K562 (cell line): ENCODE data around the gene EIF4E1B. TPM values are rescaled to one million over a fixed set of nuclear protein-coding genes. Genes with fewer than 3 reads are reported as not detected.

Experiments used
- ATAC-seq: fragments of 200-7000 bp; cut with Tn5 transposase; 3 replicates; pipeline ENCODE4 v1.9.1; 2020; ENCODE audit warnings: moderate library complexity
- BruUV-seq: library from RNA; stranded (reverse); fragments of 400-500 nt; replicated peaks from 2 replicates; lab custom pipeline; 2021; lab: Mats Ljungman, UMichigan
- CTCF ChIA-PET: fragments of 300-600 bp; formaldehyde crosslinking; extraction: SDS; loops from one replicate; lab custom pipeline; 2021; ENCODE audit warnings: low intra/inter-chr PET ratio; lab: Yijun Ruan, JAX
- POLR2A ChIA-PET: fragments of 300-600, 350-650 bp; sonication (Branson Sonifier 250); formaldehyde crosslinking; extraction: SDS; loops from one replicate; lab custom pipeline; 2021; ENCODE audit warnings: antibody characterized with exemption, inconsistent platforms; lab: Yijun Ruan, JAX
- DNase-seq, 4 experiments: peaks; one replicate each; pipeline versions ENCODE4 v3.0.0 to v3.0.0-alpha.2; 2011 to 2018; ENCODE audit warnings: low spot score in 3 of 4, mixed read lengths in 3 of 4; ENCODE audit errors: extremely low read depth in 1 of 4
- FAIRE-seq: peaks from 2 replicates; lab custom pipeline; 2011; peaks lifted over from hg19 to GRCh38; lab: Jason Lieb, UNC
- H2AFZ ChIP-seq: 2 replicates; pipeline ENCODE4 v1.6.0; 2011; ENCODE audit warnings: low read depth, low read length, control low read depth, inconsistent platforms
- H3K27ac ChIP-seq: fragments of 200-600 bp; 3 replicates; pipeline ENCODE4 v1.8.0; 2011; ENCODE audit warnings: low read depth, mild to moderate bottlenecking, control low read depth, inconsistent platforms, low read length, moderate library complexity, mixed read lengths; ENCODE audit errors: extremely low read depth
- H3K27me3 ChIP-seq, 2 experiments: fragments of 300-600 bp in 1 of 2; 2 replicates in 1 of 2; 3 replicates in 1 of 2; pipeline versions ENCODE4 v1.6.0 to v1.8.0; 2011; ENCODE audit warnings: inconsistent platforms in 2 of 2, low read length in 2 of 2, mild to moderate bottlenecking in 1 of 2, mixed read lengths in 1 of 2, moderate library complexity in 1 of 2; ENCODE audit not compliant: control insufficient read depth in 2 of 2, insufficient read depth in 2 of 2
- H3K36me3 ChIP-seq: fragments of 300-600 bp; 3 replicates; pipeline ENCODE4 v1.8.0; 2011; ENCODE audit warnings: mild to moderate bottlenecking, low read length, inconsistent platforms; ENCODE audit not compliant: control insufficient read depth, insufficient read depth
- H3K4me1 ChIP-seq, 2 experiments: fragments of 200-600 bp in 1 of 2; replicated peaks in 1 of 2; 2 replicates in 1 of 2; 3 replicates in 1 of 2; pipeline versions ENCODE4 v1.5.1 to v1.8.0; 2011; ENCODE audit warnings: inconsistent platforms in 2 of 2, low read length in 2 of 2, mild to moderate bottlenecking in 1 of 2, mixed read lengths in 1 of 2, moderate library complexity in 1 of 2; ENCODE audit not compliant: control insufficient read depth in 2 of 2, insufficient read depth in 2 of 2
- H3K4me2 ChIP-seq: 2 replicates; pipeline ENCODE4 v1.6.1; 2011; ENCODE audit warnings: low read length, control low read depth, inconsistent platforms, mixed read lengths; ENCODE audit not compliant: insufficient read depth
- H3K4me3 ChIP-seq: fragments of 200-600 bp; sonication (generic), shearing (Covaris generic); 2 replicates; pipeline ENCODE4 v1.5.1; 2016; ENCODE audit warnings: control low read depth, inconsistent platforms
- H3K79me2 ChIP-seq: fragments of 200-600 bp; 3 replicates; pipeline ENCODE4 v1.8.0; 2011; ENCODE audit warnings: low read length, inconsistent platforms; ENCODE audit not compliant: control insufficient read depth, insufficient read depth
- H3K9ac ChIP-seq, 2 experiments: 2 replicates each; pipeline versions ENCODE4 v1.6.0 to v1.6.1; 2011; ENCODE audit warnings: low read depth in 2 of 2, low read length in 2 of 2, control low read depth in 1 of 2, inconsistent platforms in 1 of 2, mild to moderate bottlenecking in 1 of 2, mixed read lengths in 1 of 2; ENCODE audit not compliant: insufficient read depth in 1 of 2
- H3K9me1 ChIP-seq: one replicate; pipeline ENCODE4 v1.6.0; 2011; ENCODE audit warnings: inconsistent platforms, mild to moderate bottlenecking, low read length, moderate library complexity; ENCODE audit not compliant: control insufficient read depth, insufficient read depth
- H3K9me3 ChIP-seq: replicated peaks from 2 replicates; pipeline ENCODE4 v1.5.1; 2011; ENCODE audit warnings: low read depth, low read length, inconsistent platforms; ENCODE audit not compliant: control insufficient read depth, insufficient read depth
- H4K20me1 ChIP-seq: replicated peaks from 2 replicates; pipeline ENCODE4 v1.6.1; 2011; ENCODE audit warnings: low read length, inconsistent platforms, mixed read lengths; ENCODE audit not compliant: control insufficient read depth, insufficient read depth
- AFF1 ChIP-seq, 2 experiments: fragments of 450-650 bp; IDR thresholded peaks; 2 replicates each; pipeline ENCODE4 v1.6.1; 2018; ENCODE audit warnings: mild to moderate bottlenecking in 2 of 2, low read depth in 1 of 2; ENCODE audit not compliant: partially characterized antibody in 2 of 2
- BRCA1 ChIP-seq, 2 experiments: fragments of 450-650 bp in 1 of 2; sonication (generic) in 1 of 2; formaldehyde crosslinking in 1 of 2; IDR thresholded peaks; 2 replicates each; pipeline versions ENCODE4 v1.5.0 to v1.6.1; 2017 to 2020; ENCODE audit warnings: mild to moderate bottlenecking in 1 of 2, missing genetic modification reagents in 1 of 2
- CCAR2 ChIP-seq: fragments of 200-400 bp; formaldehyde crosslinking; IDR thresholded peaks from 2 replicates; pipeline ENCODE4 v1.6.1; 2017; ENCODE audit warnings: mild to moderate bottlenecking, low read depth, low read length
- EWSR1 ChIP-seq: fragments of 450-650 bp; IDR thresholded peaks from 2 replicates; pipeline ENCODE4 v1.6.1; 2018; ENCODE audit warnings: borderline replicate concordance, mild to moderate bottlenecking, low read depth, moderate library complexity; ENCODE audit not compliant: partially characterized antibody
- NR2F6 ChIP-seq: fragments of 450-650 bp; formaldehyde crosslinking; IDR thresholded peaks from 2 replicates; pipeline ENCODE4 v1.4.0; 2020; ENCODE audit warnings: mild to moderate bottlenecking
- SMARCA5 ChIP-seq: fragments of 450-650 bp; IDR thresholded peaks from 2 replicates; pipeline ENCODE4 v1.6.1; 2016
- ZNF668 ChIP-seq: fragments of 250-450 bp; sonication (Bioruptor Pico); IDR thresholded peaks from 2 replicates; pipeline ENCODE4 v1.8.0; 2022; ENCODE audit warnings: mild to moderate bottlenecking, inconsistent platforms
- WGBS: fragments of 100-300 bp; shearing (Covaris generic); methylation state at CpG from one replicate; pipeline ENCODE4 v1.1.6; 2016; ENCODE audit warnings: low coverage, mixed read lengths; ENCODE audit not compliant: insufficient coverage; ENCODE audit errors: missing lambda C conversion rate; 5-methylcytosine and 5-hydroxymethylcytosine counted together
- in situ Hi-C: fragments of 300-500 bp; cut with MboI; formaldehyde crosslinking; loops from 4 replicates; pipeline ENCODE4 v1.15.0; 2018; ENCODE audit warnings: inconsistent platforms, mixed read lengths
- intact Hi-C: fragments of 100-400 bp; cut with micrococcal nuclease; formaldehyde crosslinking; loops from 2 replicates; pipeline ENCODE4 v1.14.2; 2022
- polyA plus RNA-seq, 8 experiments: library from polyadenylated mRNA; depleted of rRNA in 4 of 8; stranded (reverse) in 5 of 8; unstranded in 3 of 8; fragments of >200 nt; fragmentation: Nextera tagmentation in 2 of 8; fragmentation: Illumina TruSeq in 1 of 8; extraction: Ambion mirVana in 2 of 8; extraction: Trizol in 1 of 8; gene quantifications; 2 replicates each; pipeline versions ENCODE4 v1.2.1 to v1.2.3, GENCODE V29; 2011 to 2014; ENCODE audit warnings: inconsistent platforms in 1 of 8, missing spikeins in 1 of 8
- total RNA-seq, 7 experiments: library from RNA; depleted of rRNA in 6 of 7; stranded (reverse); fragments of >200 nt in 6 of 7; fragmentation: Illumina TruSeq in 2 of 7; extraction: Trizol in 2 of 7; gene quantifications; 2 replicates each; pipeline versions ENCODE4 v1.2.1 to v1.2.3, GENCODE V29; 2011 to 2021; ENCODE audit warnings: low replicate concordance in 1 of 7
- TF ChIP-seq, protein P1 (sequence below): IDR thresholded peaks from 2 replicates; pipeline ENCODE4 v1.6.1; 2016; ENCODE audit warnings: missing genetic modification characterization, missing compliant biosample characterization
- TF ChIP-seq, protein P2 (sequence below): sonication (generic); formaldehyde crosslinking; IDR thresholded peaks from 2 replicates; pipeline ENCODE4 v1.8.1; 2023; ENCODE audit warnings: mild to moderate bottlenecking, missing genetic modification reagents
- TF ChIP-seq, protein P3 (sequence below): sonication (generic); formaldehyde crosslinking; IDR thresholded peaks from 2 replicates; pipeline ENCODE4 v1.8.1; 2023; ENCODE audit warnings: mild to moderate bottlenecking, missing genetic modification reagents

The EIF4E1B gene
- total and polyA plus RNA-seq, 9 of the 15 experiments (the other 6 are each of a cell fraction or from before 2014, with no cell fraction given): not detected

- intact Hi-C loops: no loop called here
- H3K36me3 ChIP-seq: peaks cover 3% of the 10 kb centered on the region; the same call in 2 of the 3 replicates
- H2AFZ ChIP-seq: no peak overlapping the region
- FAIRE-seq (no peak), ATAC-seq (no peak), DNase-seq (no peak)
- peaks cover 0 to 6% of the 10 kb centered on the region in 2 experiments; a peak in 1 of 5 replicates for H3K27me3 ChIP-seq
- CTCF ChIA-PET: no interaction called here
- H3K27ac ChIP-seq: no peak overlapping the region
- 72% methylated on average over 4 of the region's 4 CpGs for WGBS
- in situ Hi-C loops: no loop called here
- H4K20me1 ChIP-seq: peaks cover 34% of the 10 kb centered on the region
- H3K4me1 ChIP-seq: peaks cover 23 to 30% of the 10 kb centered on the region in 2 experiments; a peak in 4 of 5 replicates
- H3K4me3 ChIP-seq: no peak overlapping the region
- no peaks in the 10 kb centered on the region for H3K9me3 ChIP-seq
- POLR2A ChIA-PET: interaction anchor here (0.6 to 0.9 kb wide), 3 partner anchors 12 to 45 kb away, joined by 3 to 4 read pairs (median 3); no protein-coding TSS in a partner anchor
- H3K4me2 ChIP-seq: no peak overlapping the region
- H3K9me1 ChIP-seq: peaks cover 9% of the 10 kb centered on the region
- H3K9ac ChIP-seq: peak overlapping the region in 1 of 2 experiments; percentile 90; a peak in 1 of 4 replicates
- peaks cover 2% of the 10 kb centered on the region; the same call in 1 of the 3 replicates for H3K79me2 ChIP-seq
- TSS peak; percentile 50 for BruUV-seq
- TF ChIP-seq, protein P1, sequence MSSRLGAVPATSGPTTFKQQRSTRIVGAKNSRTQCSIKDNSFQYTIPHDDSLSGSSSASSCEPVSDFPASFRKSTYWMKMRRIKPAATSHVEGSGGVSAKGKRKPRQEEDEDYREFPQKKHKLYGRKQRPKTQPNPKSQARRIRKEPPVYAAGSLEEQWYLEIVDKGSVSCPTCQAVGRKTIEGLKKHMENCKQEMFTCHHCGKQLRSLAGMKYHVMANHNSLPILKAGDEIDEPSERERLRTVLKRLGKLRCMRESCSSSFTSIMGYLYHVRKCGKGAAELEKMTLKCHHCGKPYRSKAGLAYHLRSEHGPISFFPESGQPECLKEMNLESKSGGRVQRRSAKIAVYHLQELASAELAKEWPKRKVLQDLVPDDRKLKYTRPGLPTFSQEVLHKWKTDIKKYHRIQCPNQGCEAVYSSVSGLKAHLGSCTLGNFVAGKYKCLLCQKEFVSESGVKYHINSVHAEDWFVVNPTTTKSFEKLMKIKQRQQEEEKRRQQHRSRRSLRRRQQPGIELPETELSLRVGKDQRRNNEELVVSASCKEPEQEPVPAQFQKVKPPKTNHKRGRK (tag): no peak
- no peak for TF ChIP-seq NR2F6 (CRISPR knock-in tag)
- TF ChIP-seq EWSR1: no peak
- no peak for TF ChIP-seq SMARCA5
- TF ChIP-seq AFF1 (IDR thresholded peaks at IDR 0.05; ENCODE audit: low read depth in 1 of 2, partially characterized antibody in 2 of 2): no peak
- TF ChIP-seq, protein P2, sequence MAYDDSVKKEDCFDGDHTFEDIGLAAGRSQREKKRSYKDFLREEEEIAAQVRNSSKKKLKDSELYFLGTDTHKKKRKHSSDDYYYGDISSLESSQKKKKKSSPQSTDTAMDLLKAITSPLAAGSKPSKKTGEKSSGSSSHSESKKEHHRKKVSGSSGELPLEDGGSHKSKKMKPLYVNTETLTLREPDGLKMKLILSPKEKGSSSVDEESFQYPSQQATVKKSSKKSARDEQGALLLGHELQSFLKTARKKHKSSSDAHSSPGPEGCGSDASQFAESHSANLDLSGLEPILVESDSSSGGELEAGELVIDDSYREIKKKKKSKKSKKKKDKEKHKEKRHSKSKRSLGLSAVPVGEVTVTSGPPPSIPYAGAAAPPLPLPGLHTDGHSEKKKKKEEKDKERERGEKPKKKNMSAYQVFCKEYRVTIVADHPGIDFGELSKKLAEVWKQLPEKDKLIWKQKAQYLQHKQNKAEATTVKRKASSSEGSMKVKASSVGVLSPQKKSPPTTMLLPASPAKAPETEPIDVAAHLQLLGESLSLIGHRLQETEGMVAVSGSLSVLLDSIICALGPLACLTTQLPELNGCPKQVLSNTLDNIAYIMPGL (CRISPR knock-in tag): no peak
- no peak for TF ChIP-seq CCAR2
- TF ChIP-seq ZNF668: no peak
- TF ChIP-seq, protein P3, sequence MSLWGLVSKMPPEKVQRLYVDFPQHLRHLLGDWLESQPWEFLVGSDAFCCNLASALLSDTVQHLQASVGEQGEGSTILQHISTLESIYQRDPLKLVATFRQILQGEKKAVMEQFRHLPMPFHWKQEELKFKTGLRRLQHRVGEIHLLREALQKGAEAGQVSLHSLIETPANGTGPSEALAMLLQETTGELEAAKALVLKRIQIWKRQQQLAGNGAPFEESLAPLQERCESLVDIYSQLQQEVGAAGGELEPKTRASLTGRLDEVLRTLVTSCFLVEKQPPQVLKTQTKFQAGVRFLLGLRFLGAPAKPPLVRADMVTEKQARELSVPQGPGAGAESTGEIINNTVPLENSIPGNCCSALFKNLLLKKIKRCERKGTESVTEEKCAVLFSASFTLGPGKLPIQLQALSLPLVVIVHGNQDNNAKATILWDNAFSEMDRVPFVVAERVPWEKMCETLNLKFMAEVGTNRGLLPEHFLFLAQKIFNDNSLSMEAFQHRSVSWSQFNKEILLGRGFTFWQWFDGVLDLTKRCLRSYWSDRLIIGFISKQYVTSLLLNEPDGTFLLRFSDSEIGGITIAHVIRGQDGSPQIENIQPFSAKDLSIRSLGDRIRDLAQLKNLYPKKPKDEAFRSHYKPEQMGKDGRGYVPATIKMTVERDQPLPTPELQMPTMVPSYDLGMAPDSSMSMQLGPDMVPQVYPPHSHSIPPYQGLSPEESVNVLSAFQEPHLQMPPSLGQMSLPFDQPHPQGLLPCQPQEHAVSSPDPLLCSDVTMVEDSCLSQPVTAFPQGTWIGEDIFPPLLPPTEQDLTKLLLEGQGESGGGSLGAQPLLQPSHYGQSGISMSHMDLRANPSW (CRISPR knock-in tag): no peak
- TF ChIP-seq BRCA1 (IDR thresholded peaks at IDR 0.05): no peak
- TF ChIP-seq BRCA1 (CRISPR knock-in tag; IDR thresholded peaks at IDR 0.05): no peak
Observed at GRCh38 chr5:176608142-176608705, 22.3 kb upstream of the EIF4E1B start.
